ENCODE data around the gene STXBP6. TPM values are rescaled to one million over a fixed set of nuclear protein-coding genes. Genes with fewer than 3 reads are reported as not detected.

Gene STXBP6
- polyA plus RNA-seq, 4 donors, result 7.3 to 8.7 (median 8.2) TPM

GRCh38 chr14:25019892-25020291 is 30.1 kb downstream of the STXBP6 start:
- DNase-seq (ENCODE audit: low read depth in 4 of 4, low spot score in 3 of 4), result no peak

GRCh38 chr14:25017562-25017961 is 32.4 kb downstream of the STXBP6 start:
- DNase-seq (ENCODE audit: low read depth in 4 of 4, low spot score in 3 of 4), result no peak

GRCh38 chr14:25015761-25016160 is 34.2 kb downstream of the STXBP6 start:
- DNase-seq (ENCODE audit: low read depth in 4 of 4, low spot score in 3 of 4), result no peak

GRCh38 chr14:25014440-25014839 is 35.5 kb downstream of the STXBP6 start:
- DNase-seq (ENCODE audit: low read depth in 4 of 4, low spot score in 3 of 4), result no peak

GRCh38 chr14:25011095-25011494 is 38.9 kb downstream of the STXBP6 start:
- no peak for DNase-seq (ENCODE audit: low read depth in 4 of 4, low spot score in 3 of 4)

GRCh38 chr14:25010471-25010870 is 39.5 kb downstream of the STXBP6 start:
- no peak for DNase-seq (ENCODE audit: low read depth in 4 of 4, low spot score in 3 of 4)

GRCh38 chr14:25009891-25010290 is 40.1 kb downstream of the STXBP6 start:
- DNase-seq (ENCODE audit: low read depth in 4 of 4, low spot score in 3 of 4), result no peak

- DNase-seq (ENCODE audit: low read depth in 4 of 4, low spot score in 3 of 4), result no peak
Measured at GRCh38 chr14:25007832-25008231, 42.1 kb downstream of the STXBP6 start.

GRCh38 chr14:25006961-25007795 is 42.8 kb downstream of the STXBP6 start:
- no peak for DNase-seq (ENCODE audit: low read depth in 4 of 4, low spot score in 3 of 4)

- no peak for DNase-seq (ENCODE audit: low read depth in 4 of 4, low spot score in 3 of 4)
Measured at GRCh38 chr14:25006031-25006430, 43.9 kb downstream of the STXBP6 start.

- no peak for DNase-seq (ENCODE audit: low read depth in 4 of 4, low spot score in 3 of 4)
Measured at GRCh38 chr14:25004389-25004809, 45.5 kb downstream of the STXBP6 start.

GRCh38 chr14:25003537-25003936 is 46.4 kb downstream of the STXBP6 start:
- no peak for DNase-seq (ENCODE audit: low read depth in 4 of 4, low spot score in 3 of 4)

- no peak for DNase-seq (ENCODE audit: low read depth in 4 of 4, low spot score in 3 of 4)
Measured at GRCh38 chr14:25001601-25002000, 48.3 kb downstream of the STXBP6 start.

- DNase-seq (ENCODE audit: low read depth in 4 of 4, low spot score in 3 of 4), result no peak
Measured at GRCh38 chr14:25001156-25001555, 48.8 kb downstream of the STXBP6 start.

- DNase-seq (ENCODE audit: low read depth in 4 of 4, low spot score in 3 of 4), result no peak
Measured at GRCh38 chr14:24999157-24999556, 50.8 kb downstream of the STXBP6 start.

GRCh38 chr14:24996930-24997725 is 52.8 kb downstream of the STXBP6 start:
- DNase-seq (ENCODE audit: low read depth in 4 of 4, low spot score in 3 of 4), result no peak

GRCh38 chr14:24995016-24995415 is 54.9 kb downstream of the STXBP6 start:
- no peak for DNase-seq (ENCODE audit: low read depth in 4 of 4, low spot score in 3 of 4)

GRCh38 chr14:24993631-24994030 is 56.3 kb downstream of the STXBP6 start:
- DNase-seq (ENCODE audit: low read depth in 4 of 4, low spot score in 3 of 4), result no peak

GRCh38 chr14:24992624-24993360 is 57.2 kb downstream of the STXBP6 start:
- no peak for DNase-seq (ENCODE audit: low read depth in 4 of 4, low spot score in 3 of 4)

GRCh38 chr14:24991821-24992220 is 58.1 kb downstream of the STXBP6 start:
- DNase-seq (ENCODE audit: low read depth in 4 of 4, low spot score in 3 of 4), result no peak

- no peak for DNase-seq (ENCODE audit: low read depth in 4 of 4, low spot score in 3 of 4)
Measured at GRCh38 chr14:24991288-24991687, 58.7 kb downstream of the STXBP6 start.

Measured in right renal pelvis (tissue), 4 donors.